ENCODE data around the gene ADCY5. TPM values are rescaled to one million over a fixed set of nuclear protein-coding genes. Genes with fewer than 3 reads are reported as not detected.

Gene ADCY5
- total RNA-seq, 1 donor from 2014 or later, result 6.8 TPM

- Mint-ChIP-seq H3K4me1 (no peaks in the 10 kb centered on the region), H3K9me3 (no peaks in the 10 kb centered on the region), H3K4me3 (no peak overlapping the region), H3K27me3 (ENCODE audit: low read depth) (peaks cover 4% of the 10 kb centered on the region), H3K36me3 (no peaks in the 10 kb centered on the region), H3K27ac (no peak overlapping the region)
- DNase-seq (ENCODE audit: low spot score in 2 of 2, unreplicated experiment in 2 of 2), result no peak
- TF ChIP-seq CTCF (IDR thresholded peaks at IDR 0.05; ENCODE audit: unreplicated experiment), result no peak
Measured at GRCh38 chr3:123283074-123283473, 165.8 kb downstream of the ADCY5 start.

DNA sequence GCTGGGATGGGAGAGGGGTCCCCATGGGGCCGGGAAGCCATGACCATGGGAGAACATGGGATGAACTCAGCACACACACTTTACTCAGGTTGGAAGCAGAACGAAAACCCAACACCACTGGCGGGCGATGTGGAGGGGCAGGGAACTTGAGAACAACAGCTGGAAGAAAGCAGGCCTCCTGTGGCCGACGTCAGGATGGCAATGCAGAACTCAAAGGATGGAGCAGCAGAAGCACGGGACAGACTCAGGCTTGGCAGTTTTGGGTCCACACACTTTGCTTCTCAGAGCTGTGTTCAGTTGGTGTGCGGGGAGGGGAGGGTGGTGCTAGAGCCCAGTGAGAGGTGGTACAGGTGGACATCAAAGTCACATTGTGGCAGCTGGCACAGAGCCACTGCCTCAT is 166.4 kb downstream of the ADCY5 start:
- Mint-ChIP-seq H3K27ac (no peak overlapping the region), H3K4me3 (no peak overlapping the region), H3K27me3 (ENCODE audit: low read depth) (peaks cover 4% of the 10 kb centered on the region), H3K9me3 (no peaks in the 10 kb centered on the region), H3K36me3 (no peaks in the 10 kb centered on the region), H3K4me1 (no peaks in the 10 kb centered on the region)
- no peak for TF ChIP-seq CTCF (IDR thresholded peaks at IDR 0.05; ENCODE audit: unreplicated experiment)
- DNase-seq (ENCODE audit: low spot score in 2 of 2, unreplicated experiment in 2 of 2), result no peak

DNA sequence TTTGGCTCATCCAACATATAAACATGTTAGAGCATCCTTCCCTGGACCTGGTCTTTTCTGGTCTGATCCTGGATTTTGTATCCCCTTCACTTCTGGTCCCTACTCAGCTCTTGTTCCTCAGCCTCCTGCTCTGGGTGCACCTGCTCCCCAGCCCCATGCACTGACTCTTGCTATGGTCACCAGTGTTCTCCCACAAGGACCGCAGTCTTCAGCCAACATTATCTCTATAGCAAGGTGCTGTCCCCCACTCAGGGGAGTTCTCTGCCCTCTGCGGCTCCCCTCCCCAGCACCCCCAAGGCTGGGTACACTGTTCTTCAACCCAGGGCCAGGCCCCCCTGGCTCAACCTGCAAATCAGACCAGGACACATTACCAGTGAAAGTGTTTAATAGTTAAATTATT is 167.0 kb downstream of the ADCY5 start:
- Mint-ChIP-seq H3K9me3 (no peaks in the 10 kb centered on the region), H3K4me1 (no peaks in the 10 kb centered on the region), H3K27ac (no peak overlapping the region), H3K27me3 (ENCODE audit: low read depth) (peaks cover 4% of the 10 kb centered on the region), H3K36me3 (no peaks in the 10 kb centered on the region), H3K4me3 (no peak overlapping the region)
- TF ChIP-seq CTCF (IDR thresholded peaks at IDR 0.05; ENCODE audit: unreplicated experiment), result no peak
- no peak for DNase-seq (ENCODE audit: low spot score in 2 of 2, unreplicated experiment in 2 of 2)

DNA sequence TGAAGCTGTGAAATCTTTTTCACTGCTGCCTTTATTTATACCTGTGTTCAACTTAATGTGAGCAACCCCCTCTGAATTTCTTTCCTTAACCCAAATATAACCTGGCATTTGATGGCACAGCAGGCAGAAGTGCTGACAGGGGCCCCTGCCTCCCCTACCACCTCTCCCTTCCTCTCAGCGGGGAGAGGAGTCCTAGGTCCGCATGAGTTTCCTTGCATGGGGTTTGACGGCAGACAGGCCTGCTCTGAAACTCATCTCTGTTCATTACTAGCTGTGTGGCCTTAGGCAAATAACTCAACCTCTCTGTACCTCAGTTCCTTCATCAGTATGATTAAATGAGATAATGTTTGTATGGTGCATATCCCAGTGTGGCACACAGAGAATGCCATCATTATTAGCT is 167.5 kb downstream of the ADCY5 start:
- Mint-ChIP-seq H3K27ac (no peak overlapping the region), H3K27me3 (ENCODE audit: low read depth) (peaks cover 4% of the 10 kb centered on the region), H3K4me1 (no peaks in the 10 kb centered on the region), H3K36me3 (no peaks in the 10 kb centered on the region), H3K9me3 (no peaks in the 10 kb centered on the region), H3K4me3 (no peak overlapping the region)
- DNase-seq (ENCODE audit: low spot score in 2 of 2, unreplicated experiment in 2 of 2), result no peak
- TF ChIP-seq CTCF (IDR thresholded peaks at IDR 0.05; ENCODE audit: unreplicated experiment), result no peak

DNA sequence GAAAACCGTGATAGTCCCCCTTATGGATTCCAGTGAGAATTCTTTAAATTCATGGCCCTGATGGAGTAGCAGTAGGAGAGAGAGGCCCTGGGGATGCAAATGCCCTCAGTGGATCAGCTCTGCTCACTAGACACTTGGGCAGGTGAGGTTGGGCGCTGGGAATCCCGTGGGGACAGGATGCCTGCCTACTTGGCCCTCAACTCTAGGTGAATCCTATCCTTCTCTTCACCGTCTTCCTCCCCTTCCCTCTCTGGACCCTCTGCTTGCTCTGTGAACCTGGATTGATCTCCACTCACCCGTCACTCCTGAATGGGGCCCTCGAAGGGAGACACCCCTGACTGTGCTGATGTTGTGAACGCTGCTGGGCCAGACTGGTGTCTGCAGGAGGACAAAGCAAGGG is 169.8 kb downstream of the ADCY5 start:
- H3K27ac Mint-ChIP-seq, result no peak overlapping the region
- H3K4me1 Mint-ChIP-seq, result no peaks in the 10 kb centered on the region
- no peaks in the 10 kb centered on the region for H3K36me3 Mint-ChIP-seq
- H3K9me3 Mint-ChIP-seq, result no peaks in the 10 kb centered on the region
- no peak for TF ChIP-seq CTCF (IDR thresholded peaks at IDR 0.05; ENCODE audit: unreplicated experiment)
- DNase-seq (ENCODE audit: low spot score in 2 of 2, unreplicated experiment in 2 of 2), result no peak
- H3K4me3 Mint-ChIP-seq, result no peak overlapping the region
- H3K27me3 Mint-ChIP-seq (ENCODE audit: low read depth), result peaks cover 4% of the 10 kb centered on the region

- DNase-seq (ENCODE audit: low spot score in 2 of 2, unreplicated experiment in 2 of 2), result no peak
- Mint-ChIP-seq H3K36me3 (no peaks in the 10 kb centered on the region), H3K4me1 (no peaks in the 10 kb centered on the region), H3K4me3 (no peak overlapping the region), H3K27me3 (ENCODE audit: low read depth) (peaks cover 4% of the 10 kb centered on the region), H3K27ac (no peak overlapping the region), H3K9me3 (no peaks in the 10 kb centered on the region)
- TF ChIP-seq CTCF (IDR thresholded peaks at IDR 0.05; ENCODE audit: unreplicated experiment), result no peak
Measured at GRCh38 chr3:123278446-123278845, 170.4 kb downstream of the ADCY5 start.
